HG02943 (cell line): ENCODE results near the gene CYBRD1.
"Not testable (repeated sequence)": the region's sequence is repeated elsewhere in the genome, so short reads cannot be mapped to it uniquely, and the experiment has no call there.

Source experiments
- ATAC-seq: cut with Tn5 transposase; IDR thresholded peaks from one replicate; pipeline ENCODE4 v1.9.1; 2021; ENCODE audit warnings: mild to moderate bottlenecking, low read depth, moderate library complexity; ENCODE audit not compliant: unreplicated experiment

Gene CYBRD1

GRCh38 chr2:171522052-171522787 is at the start of gene CYBRD1:
Gene CYBRD1 (plus strand): TSS chr2:171522474. CDS start chr2:171522546, 72 bp downstream.
- no peak for ATAC-seq

- ATAC-seq, result no peak
These were observed 46.3 kb upstream of the CYBRD1 start for GRCh38 chr2:171475979-171476378.

GRCh38 chr2:171478345-171478744 is 43.9 kb upstream of the CYBRD1 start:
- no peak for ATAC-seq

- ATAC-seq, result no peak
These were observed 43.0 kb upstream of the CYBRD1 start for GRCh38 chr2:171479154-171479814.

- ATAC-seq, result no peak
These were observed 41.4 kb upstream of the CYBRD1 start for GRCh38 chr2:171480908-171481307.

GRCh38 chr2:171482308-171482707 is 40.0 kb upstream of the CYBRD1 start:
- no peak for ATAC-seq

GRCh38 chr2:171482877-171483276 is 39.4 kb upstream of the CYBRD1 start:
- ATAC-seq, result no peak

GRCh38 chr2:171483793-171484192 is 38.5 kb upstream of the CYBRD1 start:
- no peak for ATAC-seq

- ATAC-seq, result no peak
These were observed 37.2 kb upstream of the CYBRD1 start for GRCh38 chr2:171485116-171485515.

GRCh38 chr2:171487201-171487600 is 35.1 kb upstream of the CYBRD1 start:
- no peak for ATAC-seq

- ATAC-seq, result no peak
These were observed 34.4 kb upstream of the CYBRD1 start for GRCh38 chr2:171487803-171488259.

- no peak for ATAC-seq
These were observed 31.7 kb upstream of the CYBRD1 start for GRCh38 chr2:171490577-171490976.

GRCh38 chr2:171491292-171491691 is 31.0 kb upstream of the CYBRD1 start:
- no peak for ATAC-seq

- no peak for ATAC-seq
These were observed 29.6 kb upstream of the CYBRD1 start for GRCh38 chr2:171492664-171493063.

GRCh38 chr2:171497664-171498063 is 24.6 kb upstream of the CYBRD1 start:
- ATAC-seq, result not testable (repeated sequence)

GRCh38 chr2:171505374-171505773 is 16.9 kb upstream of the CYBRD1 start:
- ATAC-seq, result no peak

GRCh38 chr2:171509945-171510731 is 12.1 kb upstream of the CYBRD1 start:
- no peak for ATAC-seq

- ATAC-seq, result no peak
These were observed 10.3 kb upstream of the CYBRD1 start for GRCh38 chr2:171512014-171512413.

- ATAC-seq, result no peak
These were observed 9.5 kb upstream of the CYBRD1 start for GRCh38 chr2:171512683-171513195.

GRCh38 chr2:171513719-171514160 is 8.5 kb upstream of the CYBRD1 start:
- no peak for ATAC-seq
